GM10847 (cell line): ENCODE measurements around the gene DNMT3A.

Source experiments
- POLR2A ChIP-seq: IDR thresholded peaks from 2 replicates; pipeline ENCODE4 v1.6.1; 2011; ENCODE audit not compliant: insufficient read length; ENCODE audit errors: extremely low read depth

The DNMT3A gene

GRCh38 chr2:25250331-25251070 lies 91.2 kb downstream of the DNMT3A start:
- TF ChIP-seq POLR2A: no peak

GRCh38 chr2:25249785-25250184 lies 91.9 kb downstream of the DNMT3A start:
- TF ChIP-seq POLR2A: no peak

- TF ChIP-seq POLR2A: no peak
These were observed 93.8 kb downstream of the DNMT3A start for GRCh38 chr2:25247792-25248512.

- TF ChIP-seq POLR2A: no peak
These were observed 95.0 kb downstream of the DNMT3A start for GRCh38 chr2:25246558-25247290.

- TF ChIP-seq POLR2A: no peak
These were observed 95.7 kb downstream of the DNMT3A start for GRCh38 chr2:25246001-25246400.

GRCh38 chr2:25245141-25245540 lies 96.6 kb downstream of the DNMT3A start:
- no peak for TF ChIP-seq POLR2A

- TF ChIP-seq POLR2A: no peak
These were observed 97.7 kb downstream of the DNMT3A start for GRCh38 chr2:25243995-25244394.

GRCh38 chr2:25241452-25241851 lies 100.3 kb downstream of the DNMT3A start:
- TF ChIP-seq POLR2A: no peak

- TF ChIP-seq POLR2A: no peak
These were observed 101.1 kb downstream of the DNMT3A start for GRCh38 chr2:25240636-25241035.

- TF ChIP-seq POLR2A: no peak
These were observed 102.8 kb downstream of the DNMT3A start for GRCh38 chr2:25238920-25239319.

- no peak for TF ChIP-seq POLR2A
These were observed 104.0 kb downstream of the DNMT3A start for GRCh38 chr2:25237764-25238163.

- no peak for TF ChIP-seq POLR2A
These were observed 105.0 kb downstream of the DNMT3A start for GRCh38 chr2:25236736-25237135.

GRCh38 chr2:25234738-25235137 lies 107.0 kb downstream of the DNMT3A start:
- TF ChIP-seq POLR2A: no peak

- TF ChIP-seq POLR2A: no peak
These were observed 107.7 kb downstream of the DNMT3A start for GRCh38 chr2:25233916-25234605.

GRCh38 chr2:25232248-25232825 lies 109.4 kb downstream of the DNMT3A start:
- no peak for TF ChIP-seq POLR2A

GRCh38 chr2:25230948-25231311 lies 110.8 kb downstream of the DNMT3A start:
- TF ChIP-seq POLR2A: no peak
